Activated gamma-delta T cell (primary cell): ENCODE measurements around the gene KDM4B.

Source experiments
- DNase-seq: peaks from one replicate; lab custom pipeline; 2025; lab: John Stamatoyannopoulos, UW

KDM4B gene

GRCh38 chr19:5091018-5091683 is 122.2 kb downstream of the KDM4B start:
- DNase-seq: no peak

- no peak for DNase-seq
Observed at GRCh38 chr19:5091684-5092480, 123.0 kb downstream of the KDM4B start.

GRCh38 chr19:5092481-5092843 is 123.5 kb downstream of the KDM4B start:
- DNase-seq: no peak

GRCh38 chr19:5093297-5093928 is 124.5 kb downstream of the KDM4B start:
- no peak for DNase-seq

GRCh38 chr19:5093948-5094718 is 125.2 kb downstream of the KDM4B start:
- no peak for DNase-seq

- no peak for DNase-seq
Observed at GRCh38 chr19:5094768-5095567, 126.1 kb downstream of the KDM4B start.

- no peak for DNase-seq
Observed at GRCh38 chr19:5095568-5095850, 126.6 kb downstream of the KDM4B start.

GRCh38 chr19:5096536-5096935 is 127.6 kb downstream of the KDM4B start:
- no peak for DNase-seq

GRCh38 chr19:5097331-5097930 is 128.5 kb downstream of the KDM4B start:
- no peak for DNase-seq

GRCh38 chr19:5097959-5098623 is 129.2 kb downstream of the KDM4B start:
- no peak for DNase-seq

GRCh38 chr19:5098646-5099045 is 129.7 kb downstream of the KDM4B start:
- no peak for DNase-seq

- no peak for DNase-seq
Observed at GRCh38 chr19:5099701-5100221, 130.8 kb downstream of the KDM4B start.

GRCh38 chr19:5101871-5102270 is 133.0 kb downstream of the KDM4B start:
- DNase-seq: no peak

- DNase-seq: no peak
Observed at GRCh38 chr19:5102520-5102919, 133.6 kb downstream of the KDM4B start.

- no peak for DNase-seq
Observed at GRCh38 chr19:5103061-5103701, 134.3 kb downstream of the KDM4B start.

- DNase-seq: no peak
Observed at GRCh38 chr19:5103812-5104410, 135.0 kb downstream of the KDM4B start.

- DNase-seq: no peak
Observed at GRCh38 chr19:5104871-5105351, 136.0 kb downstream of the KDM4B start.

- no peak for DNase-seq
Observed at GRCh38 chr19:5106191-5106726, 137.3 kb downstream of the KDM4B start.

GRCh38 chr19:5106971-5107370 is 138.1 kb downstream of the KDM4B start:
- no peak for DNase-seq
